A549 (cell line): ENCODE data around the gene C6.

ENCODE experiments used
- CHD4 ChIP-seq: fragments of 200-600 bp; sonication (generic); IDR thresholded peaks from 2 replicates; pipeline ENCODE4 v1.6.1; 2016; ENCODE audit warnings: antibody characterized with exemption, mild to moderate bottlenecking, borderline replicate concordance
- CTCF ChIP-seq: fragments of >200 bp; sonication (Bioruptor Twin); formaldehyde crosslinking; IDR thresholded peaks from 3 replicates; pipeline ENCODE4 v1.5.1; 2016
- HDAC2 ChIP-seq: fragments of 200-600 bp; sonication (generic); IDR thresholded peaks from 2 replicates; pipeline ENCODE4 v1.6.1; 2016
- MAZ ChIP-seq: fragments of 150-350 bp; IDR thresholded peaks from 2 replicates; pipeline ENCODE4 v1.6.1; 2014; ENCODE audit warnings: antibody characterized with exemption, low read depth, low read length, borderline replicate concordance
- POLR2A ChIP-seq: IDR thresholded peaks from 2 replicates; pipeline ENCODE4 v1.6.1; 2012; ENCODE audit warnings: mild to moderate bottlenecking, low read length
- RAD21 ChIP-seq, 2 experiments: fragments of >200 bp in 1 of 2; sonication (Bioruptor Twin) in 1 of 2; formaldehyde crosslinking in 1 of 2; IDR thresholded peaks in 1 of 2; conservative IDR thresholded peaks in 1 of 2; 2 replicates in 1 of 2; 3 replicates in 1 of 2; pipeline ENCODE4 v1.6.1; 2012 to 2018; ENCODE audit warnings: inconsistent platforms in 1 of 2

DNA sequence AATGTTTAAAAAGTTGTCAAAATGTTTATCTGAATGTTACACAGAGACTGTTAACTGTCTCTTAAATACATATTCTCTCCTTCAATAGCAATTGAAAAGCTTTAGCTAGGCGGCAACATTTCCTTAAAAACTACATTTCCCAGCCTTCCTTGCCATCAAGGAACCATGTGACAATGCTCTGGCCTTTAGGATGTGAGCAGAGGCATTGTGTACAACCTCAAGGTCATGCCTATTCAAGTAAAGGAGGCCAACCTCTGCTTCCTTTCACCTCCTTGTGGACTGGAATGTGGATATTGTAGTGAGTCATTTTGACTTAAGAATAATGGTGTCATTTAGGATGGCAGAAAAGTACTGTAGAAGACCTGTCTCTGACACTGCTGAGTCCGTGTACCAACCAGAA, 118.5 kb downstream of the C6 start:
- TF ChIP-seq RAD21 (conservative IDR thresholded peaks at IDR 0.05 in 1 of 2, IDR thresholded peaks at IDR 0.05 in 1 of 2) (no peak), HDAC2 (no peak), MAZ (no peak), CHD4 (no peak), CTCF (no peak), POLR2A (no peak)
